Measurements from ENCODE around the gene RPS6KA5.

- TF ChIP-seq POLR2A (IDR thresholded peaks at IDR 0.05) = no peak
- TF ChIP-seq, protein P1, sequence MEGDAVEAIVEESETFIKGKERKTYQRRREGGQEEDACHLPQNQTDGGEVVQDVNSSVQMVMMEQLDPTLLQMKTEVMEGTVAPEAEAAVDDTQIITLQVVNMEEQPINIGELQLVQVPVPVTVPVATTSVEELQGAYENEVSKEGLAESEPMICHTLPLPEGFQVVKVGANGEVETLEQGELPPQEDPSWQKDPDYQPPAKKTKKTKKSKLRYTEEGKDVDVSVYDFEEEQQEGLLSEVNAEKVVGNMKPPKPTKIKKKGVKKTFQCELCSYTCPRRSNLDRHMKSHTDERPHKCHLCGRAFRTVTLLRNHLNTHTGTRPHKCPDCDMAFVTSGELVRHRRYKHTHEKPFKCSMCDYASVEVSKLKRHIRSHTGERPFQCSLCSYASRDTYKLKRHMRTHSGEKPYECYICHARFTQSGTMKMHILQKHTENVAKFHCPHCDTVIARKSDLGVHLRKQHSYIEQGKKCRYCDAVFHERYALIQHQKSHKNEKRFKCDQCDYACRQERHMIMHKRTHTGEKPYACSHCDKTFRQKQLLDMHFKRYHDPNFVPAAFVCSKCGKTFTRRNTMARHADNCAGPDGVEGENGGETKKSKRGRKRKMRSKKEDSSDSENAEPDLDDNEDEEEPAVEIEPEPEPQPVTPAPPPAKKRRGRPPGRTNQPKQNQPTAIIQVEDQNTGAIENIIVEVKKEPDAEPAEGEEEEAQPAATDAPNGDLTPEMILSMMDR (IDR thresholded peaks at IDR 0.05) = no peak
These were observed 210.0 kb downstream of the RPS6KA5 start for GRCh38 chr14:90850487-90850886.

Data from uterus (tissue), 2 donors.